Liver (tissue), 9 donors: ENCODE data around the gene USP46. TPM values are rescaled to one million over a fixed set of nuclear protein-coding genes. Genes with fewer than 3 reads are reported as not detected.

ENCODE experiments used
- DNase-seq: peaks from one replicate; pipeline ENCODE4 v3.0.0-alpha.2; 2017; ENCODE audit warnings: low spot score
- H3K27ac ChIP-seq, 2 donors: one replicate each; pipeline ENCODE4 v1.7.0; 2013; ENCODE audit warnings: inconsistent platforms in 2 of 2, low read length in 2 of 2, control low read depth in 1 of 2, low read depth in 1 of 2, mild to moderate bottlenecking in 1 of 2
- H3K27me3 ChIP-seq, 4 donors: one replicate each; pipeline versions ENCODE4 v1.6.1 to v1.7.0; 2013; ENCODE audit warnings: low read length in 3 of 4, inconsistent platforms in 1 of 4, mild to moderate bottlenecking in 1 of 4, moderate library complexity in 1 of 4; ENCODE audit not compliant: control insufficient read depth in 4 of 4, insufficient read depth in 4 of 4
- H3K36me3 ChIP-seq, 4 donors: one replicate each; pipeline versions ENCODE4 v1.6.1 to v1.7.0; 2013; ENCODE audit warnings: low read length in 3 of 4, mild to moderate bottlenecking in 3 of 4, low read depth in 1 of 4, moderate library complexity in 1 of 4; ENCODE audit not compliant: control insufficient read depth in 4 of 4, insufficient read depth in 3 of 4
- H3K4me1 ChIP-seq, 4 donors: one replicate each; pipeline versions ENCODE4 v1.6.1 to v1.7.0; 2013; ENCODE audit warnings: low read length in 3 of 4, mild to moderate bottlenecking in 3 of 4, moderate library complexity in 1 of 4; ENCODE audit not compliant: control insufficient read depth in 4 of 4, insufficient read depth in 4 of 4
- H3K4me3 ChIP-seq, 3 donors: one replicate each; pipeline versions ENCODE4 v1.6.1 to v1.7.0; 2013; ENCODE audit warnings: low read length in 3 of 3, control low read depth in 1 of 3, low read depth in 1 of 3, mild to moderate bottlenecking in 1 of 3
- H3K9ac ChIP-seq, 2 donors: one replicate each; pipeline ENCODE4 v1.7.0; 2013; ENCODE audit warnings: low read length in 2 of 2, mild to moderate bottlenecking in 2 of 2, moderate library complexity in 2 of 2, control low read depth in 1 of 2, low read depth in 1 of 2
- H3K9me3 ChIP-seq, 4 donors: one replicate each; pipeline versions ENCODE4 v1.6.1 to v1.7.0; 2013; ENCODE audit warnings: low read length in 3 of 4; ENCODE audit not compliant: control insufficient read depth in 4 of 4
- ATF3 ChIP-seq: IDR thresholded peaks from 2 replicates; pipeline ENCODE4 v1.6.1; 2016; ENCODE audit warnings: antibody characterized with exemption
- FOXA1 ChIP-seq: IDR thresholded peaks from 2 replicates; pipeline ENCODE4 v1.6.1; 2016; ENCODE audit warnings: antibody characterized with exemption
- JUND ChIP-seq, 2 donors: IDR thresholded peaks; 2 replicates each; pipeline ENCODE4 v1.6.1; 2016; ENCODE audit warnings: antibody characterized with exemption in 2 of 2
- MAX ChIP-seq: IDR thresholded peaks from 2 replicates; pipeline ENCODE4 v1.6.1; 2016; ENCODE audit warnings: antibody characterized with exemption
- RAD21 ChIP-seq, 2 donors: IDR thresholded peaks; 2 replicates each; pipeline ENCODE4 v1.6.1; 2016; ENCODE audit warnings: antibody characterized with exemption in 2 of 2, mild to moderate bottlenecking in 2 of 2
- SP1 ChIP-seq: IDR thresholded peaks from 2 replicates; pipeline ENCODE4 v1.6.1; 2018; ENCODE audit warnings: antibody characterized with exemption, mild to moderate bottlenecking
- TAF1 ChIP-seq: conservative IDR thresholded peaks from 2 replicates; pipeline ENCODE4 v1.6.1; 2016; ENCODE audit warnings: antibody characterized with exemption, mild to moderate bottlenecking
- WGBS: extraction: QIAGEN DNeasy Blood & Tissue Kit; methylation state at CpG from one replicate; pipeline ENCODE4 v1.1.7; 2013; 5-methylcytosine and 5-hydroxymethylcytosine counted together
- polyA plus RNA-seq, 2 donors: library from polyadenylated mRNA; stranded (reverse) in 1 of 2; unstranded in 1 of 2; fragments of 200-250 nt in 1 of 2; fragments of >200 nt in 1 of 2; fragmentation: Nextera tagmentation in 1 of 2; extraction: Ambion mirVana in 1 of 2; gene quantifications; one replicate each; pipeline versions ENCODE4 v1.2.1 to v1.2.3, GENCODE V29; 2013 to 2015
- total RNA-seq, 2 donors: library from RNA; depleted of rRNA; stranded (reverse); fragments of >200 nt; gene quantifications; one replicate each; pipeline ENCODE4 v1.2.3, GENCODE V29; 2014
- TF ChIP-seq, protein P1 (sequence below): fragments of 150-350 bp; IDR thresholded peaks from 2 replicates; pipeline ENCODE4 v1.5.1; 2017; ENCODE audit warnings: improper control_type of control experiment, low read depth, low read length; ENCODE audit not compliant: missing input control
- donor health status: healthy.
- donor health status: healthy.
- donor health status: healthy.
- donor health status: healthy.
- donor health status: healthy.

USP46 gene
- total and polyA plus RNA-seq, 4 donors, result 2.3 to 5.5 (median 3.9) TPM

DNA sequence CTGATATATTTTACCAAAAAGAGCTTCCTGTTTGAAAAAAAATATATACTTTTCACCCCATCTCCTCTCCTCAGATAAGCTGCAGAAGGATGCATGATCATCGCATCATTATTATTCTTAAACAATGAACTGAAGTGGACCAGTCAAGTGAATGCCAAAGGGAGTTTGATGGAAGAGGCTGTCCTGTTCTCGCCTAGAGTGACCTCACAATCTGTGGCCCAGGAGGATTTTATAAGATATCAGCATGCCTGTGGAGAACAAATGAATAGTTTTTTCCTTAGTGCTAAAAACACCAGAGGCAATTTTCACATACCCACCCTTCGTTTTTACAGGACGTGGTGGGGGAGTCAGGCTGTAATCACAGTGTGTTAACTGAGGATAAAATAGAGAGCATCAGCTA is 112.7 kb downstream of the USP46 start:
- Histone ChIP-seq H3K4me3 (no peak overlapping the region), H3K27ac (no peak overlapping the region), H3K27me3 (no peaks in the 10 kb centered on the region), H3K36me3 (no peaks in the 10 kb centered on the region), H3K4me1 (peaks cover 0 to 2% (median 0%) of the 10 kb centered on the region in 4 donors), H3K9ac (no peak overlapping the region), H3K9me3 (no peaks in the 10 kb centered on the region)
- 85% methylated on average over 4 of the region's 4 CpGs for WGBS
- TF ChIP-seq, protein P1, sequence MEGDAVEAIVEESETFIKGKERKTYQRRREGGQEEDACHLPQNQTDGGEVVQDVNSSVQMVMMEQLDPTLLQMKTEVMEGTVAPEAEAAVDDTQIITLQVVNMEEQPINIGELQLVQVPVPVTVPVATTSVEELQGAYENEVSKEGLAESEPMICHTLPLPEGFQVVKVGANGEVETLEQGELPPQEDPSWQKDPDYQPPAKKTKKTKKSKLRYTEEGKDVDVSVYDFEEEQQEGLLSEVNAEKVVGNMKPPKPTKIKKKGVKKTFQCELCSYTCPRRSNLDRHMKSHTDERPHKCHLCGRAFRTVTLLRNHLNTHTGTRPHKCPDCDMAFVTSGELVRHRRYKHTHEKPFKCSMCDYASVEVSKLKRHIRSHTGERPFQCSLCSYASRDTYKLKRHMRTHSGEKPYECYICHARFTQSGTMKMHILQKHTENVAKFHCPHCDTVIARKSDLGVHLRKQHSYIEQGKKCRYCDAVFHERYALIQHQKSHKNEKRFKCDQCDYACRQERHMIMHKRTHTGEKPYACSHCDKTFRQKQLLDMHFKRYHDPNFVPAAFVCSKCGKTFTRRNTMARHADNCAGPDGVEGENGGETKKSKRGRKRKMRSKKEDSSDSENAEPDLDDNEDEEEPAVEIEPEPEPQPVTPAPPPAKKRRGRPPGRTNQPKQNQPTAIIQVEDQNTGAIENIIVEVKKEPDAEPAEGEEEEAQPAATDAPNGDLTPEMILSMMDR, result no peak
- TF ChIP-seq JUND (IDR thresholded peaks at IDR 0.05), result no peak
- no peak for DNase-seq

DNA sequence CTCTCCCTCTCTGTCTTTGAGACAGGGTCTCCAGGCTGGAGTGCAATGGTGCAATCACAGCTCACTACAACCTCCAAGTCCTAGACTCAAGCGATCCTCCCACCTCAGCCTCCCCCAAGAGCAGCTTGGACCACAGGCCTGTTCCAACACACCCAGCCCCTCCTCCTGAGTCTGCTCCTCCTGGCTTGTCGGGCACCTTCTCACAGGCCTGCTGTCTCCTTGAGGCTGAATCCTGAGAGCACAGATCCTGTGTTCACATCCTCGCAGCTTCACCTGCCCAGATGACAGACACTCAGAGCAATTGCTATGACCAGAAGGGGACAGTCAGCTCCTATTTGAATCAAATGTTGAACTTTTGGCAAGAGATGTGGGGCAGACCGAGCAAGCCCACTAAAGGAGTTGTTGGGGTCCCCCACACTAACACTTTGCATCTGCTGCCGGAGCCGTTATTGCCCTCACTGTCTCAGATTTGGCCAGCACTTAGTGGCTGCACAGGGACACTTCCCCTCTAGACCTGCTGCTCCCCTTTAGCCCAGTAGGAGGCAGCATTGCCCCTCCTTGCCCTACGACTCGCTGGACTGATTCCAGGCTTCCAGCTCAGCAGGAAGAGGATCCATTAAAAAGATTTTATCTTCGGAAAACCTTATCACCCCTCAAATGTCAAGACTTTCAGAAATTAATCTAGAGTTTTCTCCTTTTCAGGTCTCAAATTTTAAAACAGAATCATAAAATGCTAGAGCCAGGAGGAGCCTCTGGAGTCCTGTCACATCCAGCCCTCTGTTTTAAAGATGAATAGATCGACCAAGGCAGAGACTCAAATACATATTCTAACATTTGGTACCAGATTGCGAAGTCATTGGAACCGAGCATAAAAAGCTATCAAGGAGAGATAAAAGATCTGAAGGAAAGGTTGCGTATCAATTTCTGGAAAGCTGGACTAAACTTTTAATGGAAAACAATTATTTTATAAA is 113.7 kb downstream of the USP46 start:
- TF ChIP-seq FOXA1, result no peak
- peak; percentile 99 for TF ChIP-seq RAD21 (IDR thresholded peaks at IDR 0.05)
- no peak for TF ChIP-seq TAF1
- no peak for TF ChIP-seq SP1
- TF ChIP-seq, protein P1, result peak; percentile 97
- no peak for TF ChIP-seq ATF3
- no peak for TF ChIP-seq MAX
- Histone ChIP-seq H3K9ac (no peak overlapping the region), H3K36me3 (no peaks in the 10 kb centered on the region), H3K4me3 (no peak overlapping the region), H3K27ac (no peak overlapping the region), H3K27me3 (no peaks in the 10 kb centered on the region), H3K9me3 (no peaks in the 10 kb centered on the region), H3K4me1 (peaks cover 0 to 2% (median 0%) of the 10 kb centered on the region in 4 donors)
- peak; percentile 74 for DNase-seq
- WGBS, result 37% methylated on average over 13 of the region's 13 CpGs

Other genes starting within 250 kb of the USP46 start
- under 1 TPM; under 0.01 to 0.08 TPM for gene ERVMER34-1, start 92.1 kb upstream of the USP46 start, total RNA-seq
- gene ERVMER34-1, start 92.1 kb upstream of the USP46 start, polyA plus RNA-seq, result under 1 TPM in 1 of 2 donors, not detected in 1; 0.02 TPM
- gene RASL11B, start 203.0 kb upstream of the USP46 start, total RNA-seq, result under 1 TPM; 0.19 to 0.75 TPM
- gene RASL11B, start 203.0 kb upstream of the USP46 start, polyA plus RNA-seq, result 1 to 10 TPM in 1 of 2 donors, under 1 TPM in 1; 0.46 to 1.0 TPM